Measurements from ENCODE around the gene VDAC1.

- TF ChIP-seq CTCF (IDR thresholded peaks at IDR 0.05; ENCODE audit: insufficient read depth, low read length) (no peak), POLR2AphosphoS5 (IDR thresholded peaks at IDR 0.05; ENCODE audit: low read depth) (no peak), GABPA (IDR thresholded peaks at IDR 0.05; ENCODE audit: low read depth) (no peak), REST (IDR thresholded peaks at IDR 0.05; ENCODE audit: insufficient replicate concordance, low read depth) (no peak), SPI1 (IDR thresholded peaks at IDR 0.05; ENCODE audit: borderline replicate concordance, low read depth) (no peak)
Observed at GRCh38 chr5:133967698-133968203, 37.0 kb downstream of the VDAC1 start.

Measured in HL-60 (cell line).